NCI-H187 treated with DMSO at 0.1 percent for 48 hours (cell line): Measurements from ENCODE around the gene PAPOLA.

ENCODE experiments used
- DNase-seq: peaks from one replicate; lab custom pipeline; 2025; lab: John Stamatoyannopoulos, UW

Gene PAPOLA

GRCh38 chr14:96565811-96566210, 63.6 kb downstream of the PAPOLA start:
- DNase-seq = no peak

- no peak for DNase-seq
Measured at GRCh38 chr14:96567289-96567899, 65.2 kb downstream of the PAPOLA start.

DNA sequence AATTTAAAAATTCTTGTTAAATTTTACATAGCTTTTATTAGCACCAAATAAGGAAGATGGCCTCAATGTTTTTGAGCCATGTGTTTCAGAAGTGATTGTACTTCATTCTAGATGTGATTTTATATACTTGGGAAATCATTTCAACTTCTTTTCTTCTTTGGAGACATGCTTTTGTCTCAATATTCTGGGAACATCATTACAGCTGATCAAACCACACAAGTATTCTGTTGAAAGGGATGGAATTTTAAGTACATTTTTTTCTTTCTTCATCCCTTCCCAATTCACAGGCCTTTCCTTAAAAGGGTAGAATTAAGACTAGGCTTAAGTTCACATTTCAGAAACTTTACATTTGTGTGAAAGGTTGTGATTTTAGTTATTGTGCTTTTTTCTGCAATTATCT, 66.4 kb downstream of the PAPOLA start:
- no peak for DNase-seq

- no peak for DNase-seq
Measured at GRCh38 chr14:96571311-96571710, 69.1 kb downstream of the PAPOLA start.

GRCh38 chr14:96573473-96574100, 71.4 kb downstream of the PAPOLA start:
- DNase-seq = no peak

DNA sequence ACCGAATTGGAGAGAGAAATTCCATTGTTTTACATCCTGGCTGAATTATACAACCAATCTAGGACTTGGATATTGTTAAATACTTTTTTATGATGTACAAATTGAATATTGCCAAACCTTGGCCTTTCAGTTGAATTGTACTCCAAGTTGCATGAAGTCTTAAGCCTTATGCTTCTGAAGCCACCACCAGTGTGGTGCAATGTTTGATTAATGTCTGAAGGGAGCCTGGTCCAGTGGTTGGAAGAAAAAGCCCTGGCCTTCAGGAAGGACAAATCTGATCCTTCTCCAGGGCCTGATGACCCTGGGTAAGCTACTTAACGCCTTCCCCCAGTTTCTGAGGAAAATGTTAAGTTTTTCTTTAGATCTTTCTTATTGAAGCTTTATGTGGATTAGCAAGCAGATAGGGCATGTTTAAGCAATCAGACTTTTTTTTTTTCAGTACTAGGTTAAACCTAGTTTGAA, 72.0 kb downstream of the PAPOLA start:
- no peak for DNase-seq

GRCh38 chr14:96574633-96575632, 72.8 kb downstream of the PAPOLA start:
- no peak for DNase-seq

DNA sequence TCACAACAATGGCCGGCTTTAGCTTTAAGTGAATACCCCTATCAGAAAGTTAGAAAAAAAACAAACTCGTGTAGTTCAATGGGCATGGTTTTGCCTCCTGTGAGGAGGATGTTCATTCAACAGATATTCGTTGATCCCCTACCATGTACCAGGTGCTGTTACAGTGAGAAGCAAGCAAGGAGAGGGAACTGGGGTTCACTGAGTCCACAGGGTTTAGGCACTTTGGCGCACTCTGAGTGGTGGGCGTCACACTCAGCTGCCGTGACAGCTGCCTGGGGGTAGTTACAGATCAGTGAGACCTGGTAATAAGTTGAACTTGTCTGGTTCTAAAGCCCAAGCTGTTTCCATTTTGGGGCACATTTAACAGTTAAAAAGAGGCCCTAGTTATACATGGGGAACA, 74.2 kb downstream of the PAPOLA start:
- DNase-seq = no peak

DNA sequence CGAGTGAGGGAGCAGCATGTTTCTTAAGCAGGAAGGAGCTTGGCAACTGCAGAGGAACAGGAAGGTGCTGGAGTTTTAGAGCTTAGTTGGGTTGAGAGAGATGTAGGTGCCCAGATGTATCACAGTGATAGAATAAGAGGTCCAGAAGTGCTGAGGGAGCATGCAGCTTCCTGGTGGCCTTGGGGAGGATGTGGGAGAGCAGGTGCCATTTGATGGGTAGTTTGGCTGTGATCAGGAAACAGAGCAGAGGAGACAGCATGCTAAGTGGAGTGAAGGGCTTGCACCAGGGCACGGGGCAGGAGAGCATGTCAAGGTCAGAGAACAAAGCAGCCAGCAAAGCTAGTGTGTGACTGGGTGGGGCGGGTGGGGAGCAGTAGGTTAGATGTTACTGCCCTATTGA, 74.8 kb downstream of the PAPOLA start:
- DNase-seq = no peak

DNA sequence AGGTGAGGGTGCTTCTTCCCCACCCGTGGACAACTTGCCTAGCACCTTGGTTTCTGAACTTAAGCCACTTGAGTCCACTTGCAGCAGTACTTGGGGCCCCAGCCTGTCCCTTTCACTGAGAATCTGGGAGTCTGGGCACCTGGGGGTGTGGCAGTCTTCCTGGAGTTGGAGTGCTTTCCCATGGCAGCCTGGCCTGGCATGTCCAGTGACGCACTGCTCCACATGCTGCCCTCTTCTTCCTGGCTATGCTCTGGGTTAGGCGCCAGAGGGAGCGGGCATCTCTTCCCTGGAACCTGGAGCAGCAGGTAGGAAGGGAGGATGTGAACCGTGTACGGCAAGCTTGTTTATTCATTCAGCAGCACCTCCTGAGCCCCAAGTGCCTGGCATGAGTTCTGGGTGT, 76.4 kb downstream of the PAPOLA start:
- no peak for DNase-seq

GRCh38 chr14:96579358-96579757, 77.2 kb downstream of the PAPOLA start:
- no peak for DNase-seq

GRCh38 chr14:96579855-96580254, 77.7 kb downstream of the PAPOLA start:
- DNase-seq = no peak

GRCh38 chr14:96580566-96580965, 78.4 kb downstream of the PAPOLA start:
- no peak for DNase-seq

- no peak for DNase-seq
Measured at GRCh38 chr14:96581026-96581425, 78.8 kb downstream of the PAPOLA start.

DNA sequence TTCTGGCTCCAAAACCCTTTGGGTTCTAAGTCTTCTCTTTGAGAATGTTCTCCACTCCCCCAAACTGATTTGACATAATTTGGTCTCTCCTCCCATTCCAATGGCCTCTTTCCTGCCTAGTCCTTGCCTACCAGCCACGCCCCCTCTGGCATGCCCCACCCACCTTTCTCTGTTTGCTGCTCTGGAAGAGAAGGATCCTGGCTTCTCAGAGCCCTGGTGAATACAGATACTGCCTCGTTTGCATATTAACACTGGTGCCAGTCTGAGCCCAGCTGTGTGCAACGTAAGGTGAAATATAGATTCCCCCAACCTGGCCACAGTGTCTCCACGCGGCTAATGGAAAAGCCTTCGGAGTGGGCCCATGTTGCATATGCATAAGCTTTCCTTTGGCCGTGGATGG, 79.7 kb downstream of the PAPOLA start:
- no peak for DNase-seq

- DNase-seq = no peak
Measured at GRCh38 chr14:96582411-96582961, 80.3 kb downstream of the PAPOLA start.

GRCh38 chr14:96582995-96583394, 80.8 kb downstream of the PAPOLA start:
- no peak for DNase-seq

- DNase-seq = no peak
Measured at GRCh38 chr14:96583569-96584041, 81.4 kb downstream of the PAPOLA start.

DNA sequence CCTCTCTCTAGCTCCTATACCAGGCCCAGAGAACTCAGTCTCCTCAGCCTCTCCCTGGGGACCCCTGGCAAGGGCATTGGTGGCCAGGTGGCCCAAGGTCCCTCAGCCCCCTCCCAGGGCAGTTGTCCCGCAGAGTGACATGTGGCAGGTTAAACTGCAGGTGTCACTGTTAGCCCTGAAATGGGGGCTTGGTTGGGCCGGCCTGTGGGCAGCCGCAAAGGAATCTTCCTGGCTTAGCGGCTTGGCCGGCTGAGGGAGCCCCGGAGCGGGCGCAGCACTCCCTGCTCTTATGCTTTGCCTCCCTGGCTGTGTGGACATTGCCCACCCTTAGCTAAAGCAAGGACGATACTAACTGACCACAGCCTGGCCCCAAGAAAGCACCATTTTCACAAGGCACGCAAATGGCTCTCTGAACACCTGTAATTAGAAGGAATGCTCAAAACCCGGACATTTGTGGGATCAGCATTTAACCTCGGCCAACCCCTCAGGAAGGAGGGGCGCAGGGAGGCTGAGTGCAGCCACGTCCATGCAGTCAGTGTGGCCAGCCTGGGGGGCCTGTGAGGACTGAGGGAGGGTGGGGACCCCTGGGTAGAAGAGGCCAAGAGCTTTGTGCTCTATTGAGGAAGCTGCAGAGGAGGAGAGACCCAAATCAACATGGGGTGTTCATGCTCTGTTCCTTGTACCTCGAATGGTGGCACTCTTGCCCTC, 82.2 kb downstream of the PAPOLA start:
- no peak for DNase-seq

DNA sequence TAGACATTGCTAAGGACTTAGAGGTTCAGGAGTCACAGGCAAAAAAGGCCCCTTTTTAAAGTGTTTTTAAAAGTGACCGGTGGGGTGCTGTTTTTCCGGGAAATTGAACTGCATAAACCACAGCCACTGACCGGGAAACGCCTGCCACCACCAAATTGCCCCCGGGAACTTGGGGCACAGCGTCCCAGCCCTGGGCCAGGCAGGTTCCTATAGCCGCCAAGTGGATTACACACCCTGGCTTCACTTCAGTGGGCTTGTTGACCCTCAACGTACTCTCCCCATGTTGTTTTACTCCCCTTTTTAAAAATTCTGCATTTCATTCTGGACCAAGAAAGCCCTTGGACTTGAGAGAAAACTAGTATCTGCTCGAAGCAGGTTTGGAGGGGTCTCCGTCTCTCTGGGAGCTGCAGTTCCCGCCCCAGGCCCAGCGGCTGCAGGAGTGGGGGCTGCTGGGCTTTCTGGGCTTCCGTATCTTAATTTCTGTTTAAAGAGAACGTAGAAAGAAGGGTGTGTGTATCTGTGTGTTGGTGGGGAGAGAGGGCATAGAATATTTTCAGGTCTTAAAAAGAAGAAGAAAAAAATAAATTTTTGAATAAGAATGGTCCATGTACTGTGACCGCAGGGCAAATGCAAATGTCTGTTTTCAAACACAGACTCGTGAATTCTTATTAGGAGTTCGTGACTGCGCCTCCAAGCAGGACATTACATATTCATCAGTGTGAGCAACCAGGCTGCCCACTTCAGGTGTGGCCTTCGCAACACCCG, 82.9 kb downstream of the PAPOLA start:
- DNase-seq = no peak

GRCh38 chr14:96585672-96586013, 83.5 kb downstream of the PAPOLA start:
- no peak for DNase-seq
